Fibroblast of pulmonary artery (primary cell): Measurements from ENCODE around the gene COA7.
"Not testable (repeated sequence)": the region's sequence is repeated elsewhere in the genome, so short reads cannot be mapped to it uniquely, and the experiment has no call there.

Source experiments
- DNase-seq: peaks from one replicate; pipeline ENCODE4 v3.0.0-alpha.2; 2010; ENCODE audit warnings: low read depth
- H3K4me3 ChIP-seq: replicated peaks from 2 replicates; pipeline ENCODE4 v1.5.1; 2011; ENCODE audit warnings: low read depth, mild to moderate bottlenecking, control low read depth, low read length, moderate library complexity
- TF ChIP-seq, protein P1 (sequence below): IDR thresholded peaks from 2 replicates; pipeline ENCODE4 v1.5.1; 2011; ENCODE audit warnings: mild to moderate bottlenecking, control low read depth, low read length, inconsistent platforms; ENCODE audit errors: missing control alignments

Gene COA7

DNA sequence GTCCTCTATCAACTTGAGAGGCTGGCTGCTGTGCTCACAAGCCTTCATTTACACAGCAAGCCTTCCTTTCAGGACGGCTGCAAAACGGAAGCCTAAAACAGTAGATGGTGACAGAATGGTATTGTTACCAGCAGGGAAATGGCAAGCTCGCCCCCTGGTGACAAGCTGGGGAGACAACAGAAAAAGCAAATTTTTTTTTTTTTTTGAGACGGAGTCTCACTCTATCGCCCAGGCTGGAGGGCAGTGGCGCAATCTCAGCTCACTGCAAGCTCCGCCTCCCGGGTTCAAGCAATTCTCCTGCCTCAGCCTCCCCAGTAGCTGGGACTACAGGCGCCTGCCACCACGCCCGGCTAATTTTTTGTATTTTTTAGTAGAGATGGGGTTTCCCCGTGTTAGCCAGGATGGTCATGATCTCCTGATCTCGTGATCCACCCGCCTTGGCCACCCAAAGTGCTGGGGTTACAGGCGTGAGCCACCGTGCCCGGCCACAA lies 11.8 kb downstream of the COA7 start:
- TF ChIP-seq, protein P1, sequence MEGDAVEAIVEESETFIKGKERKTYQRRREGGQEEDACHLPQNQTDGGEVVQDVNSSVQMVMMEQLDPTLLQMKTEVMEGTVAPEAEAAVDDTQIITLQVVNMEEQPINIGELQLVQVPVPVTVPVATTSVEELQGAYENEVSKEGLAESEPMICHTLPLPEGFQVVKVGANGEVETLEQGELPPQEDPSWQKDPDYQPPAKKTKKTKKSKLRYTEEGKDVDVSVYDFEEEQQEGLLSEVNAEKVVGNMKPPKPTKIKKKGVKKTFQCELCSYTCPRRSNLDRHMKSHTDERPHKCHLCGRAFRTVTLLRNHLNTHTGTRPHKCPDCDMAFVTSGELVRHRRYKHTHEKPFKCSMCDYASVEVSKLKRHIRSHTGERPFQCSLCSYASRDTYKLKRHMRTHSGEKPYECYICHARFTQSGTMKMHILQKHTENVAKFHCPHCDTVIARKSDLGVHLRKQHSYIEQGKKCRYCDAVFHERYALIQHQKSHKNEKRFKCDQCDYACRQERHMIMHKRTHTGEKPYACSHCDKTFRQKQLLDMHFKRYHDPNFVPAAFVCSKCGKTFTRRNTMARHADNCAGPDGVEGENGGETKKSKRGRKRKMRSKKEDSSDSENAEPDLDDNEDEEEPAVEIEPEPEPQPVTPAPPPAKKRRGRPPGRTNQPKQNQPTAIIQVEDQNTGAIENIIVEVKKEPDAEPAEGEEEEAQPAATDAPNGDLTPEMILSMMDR, result peak; percentile 69
- DNase-seq, result peak; percentile 84
- not testable (repeated sequence) for H3K4me3 ChIP-seq

DNA sequence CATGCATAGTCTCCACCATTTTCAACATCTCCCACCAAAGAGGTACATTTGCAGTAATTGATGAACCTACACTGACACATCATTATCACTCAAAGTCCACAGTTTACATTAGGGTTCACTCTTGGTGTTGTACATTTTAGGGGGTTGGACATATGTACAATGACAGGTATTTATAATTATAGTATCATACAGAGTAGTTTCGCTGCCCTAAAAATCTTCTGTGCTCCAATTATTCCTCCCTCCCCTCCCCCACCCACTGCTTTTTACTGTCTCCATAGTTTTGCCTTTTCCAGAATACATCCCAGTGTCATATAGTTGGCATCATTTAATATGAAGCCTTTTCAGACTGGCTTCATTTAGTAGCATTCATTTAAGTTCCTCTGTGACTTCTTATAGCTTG lies 13.6 kb downstream of the COA7 start:
- no peak for DNase-seq
- TF ChIP-seq, protein P1, result no peak

DNA sequence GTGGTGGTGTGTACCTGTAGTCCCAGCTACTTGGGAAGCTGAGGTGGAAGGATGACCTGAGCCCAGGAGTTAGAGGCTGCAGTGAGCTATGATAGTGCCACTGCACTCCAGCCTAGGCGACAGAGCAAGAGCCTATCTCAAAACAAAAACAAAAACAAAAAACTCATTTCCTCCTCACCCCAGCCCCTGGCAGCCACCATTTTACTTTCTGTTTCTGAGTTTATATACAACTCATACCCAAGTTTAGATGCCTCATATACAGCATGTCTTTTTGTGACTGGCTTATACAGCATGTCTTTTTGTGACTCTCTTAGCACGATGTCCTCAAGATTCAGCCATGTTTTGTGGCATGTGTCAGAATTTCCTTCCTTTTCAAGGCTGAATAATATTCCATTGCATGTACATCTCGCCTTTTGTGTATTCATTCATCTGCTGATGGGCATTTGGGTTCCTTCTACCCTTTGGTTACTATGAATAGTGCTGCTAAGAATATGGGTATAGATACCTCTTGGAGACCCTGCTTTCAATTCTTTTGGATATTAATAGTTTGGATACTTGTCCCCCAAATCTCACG lies 14.7 kb downstream of the COA7 start:
- H3K4me3 ChIP-seq, result no peak overlapping the region
- TF ChIP-seq, protein P1, result no peak
- no peak for DNase-seq

More for the DNA sequence above, 13.6 kb downstream of the COA7 start:
- H3K4me3 ChIP-seq, result no peak overlapping the region

DNA sequence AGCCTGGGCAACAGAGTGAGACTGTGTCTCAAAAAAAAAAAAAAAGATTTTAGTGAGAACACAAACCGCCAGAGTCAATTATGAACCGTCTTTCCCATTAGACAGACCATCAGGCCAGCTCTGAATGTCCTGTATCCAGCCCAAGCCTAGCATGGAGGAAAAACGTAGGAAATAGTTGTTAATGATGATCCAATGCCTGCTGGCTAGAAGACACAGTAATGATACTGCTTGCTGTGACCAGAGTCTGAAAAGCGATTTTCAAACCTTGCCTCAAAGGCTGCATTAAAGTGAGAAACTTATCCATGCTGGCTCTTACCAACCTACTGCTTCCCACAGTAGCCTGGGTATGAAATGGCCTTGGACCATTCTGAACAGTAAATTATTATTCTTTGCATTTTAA lies 17.0 kb downstream of the COA7 start:
- TF ChIP-seq, protein P1, result no peak
- H3K4me3 ChIP-seq, result no peak overlapping the region
- no peak for DNase-seq

DNA sequence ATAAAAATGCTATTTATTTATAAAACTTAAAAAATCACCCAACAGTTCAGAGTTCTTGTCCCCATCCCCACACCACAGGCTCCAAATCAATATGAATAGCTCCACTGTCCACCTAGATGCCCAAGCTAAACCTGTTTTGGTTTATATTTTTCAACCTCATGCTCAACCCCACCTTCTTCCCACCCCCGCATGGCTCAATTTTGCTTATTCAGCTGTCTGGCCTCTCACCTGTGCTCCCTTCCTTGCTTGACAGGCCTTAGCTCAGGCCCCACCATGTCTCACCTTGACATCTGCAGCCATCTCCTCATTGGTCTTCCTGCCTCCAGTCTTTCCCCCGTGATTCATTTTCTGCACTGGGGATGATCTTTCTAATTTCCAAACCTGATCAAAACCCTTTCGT lies 17.8 kb downstream of the COA7 start:
- no peak overlapping the region for H3K4me3 ChIP-seq
- DNase-seq, result no peak
- TF ChIP-seq, protein P1, result no peak

DNA sequence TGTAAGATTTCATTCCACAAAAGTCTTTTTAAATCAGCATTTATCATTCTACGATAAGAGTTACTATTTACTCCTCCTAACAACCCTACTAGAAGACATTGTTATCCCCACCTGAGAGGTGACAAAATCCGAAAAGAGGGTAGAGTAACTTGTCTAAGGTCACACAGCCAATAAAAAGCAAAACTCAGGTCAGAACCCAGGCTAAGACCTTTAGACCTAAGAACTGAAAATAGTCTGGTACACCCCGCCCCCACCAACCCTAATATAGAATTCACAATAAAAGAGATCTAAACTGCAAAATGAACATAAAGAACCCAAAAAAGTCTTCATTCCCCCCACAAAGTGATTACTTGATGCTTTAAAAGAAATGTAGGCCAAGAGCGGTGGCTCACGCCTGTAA lies 18.6 kb downstream of the COA7 start:
- TF ChIP-seq, protein P1, result no peak
- H3K4me3 ChIP-seq, result no peak overlapping the region
- DNase-seq, result no peak

DNA sequence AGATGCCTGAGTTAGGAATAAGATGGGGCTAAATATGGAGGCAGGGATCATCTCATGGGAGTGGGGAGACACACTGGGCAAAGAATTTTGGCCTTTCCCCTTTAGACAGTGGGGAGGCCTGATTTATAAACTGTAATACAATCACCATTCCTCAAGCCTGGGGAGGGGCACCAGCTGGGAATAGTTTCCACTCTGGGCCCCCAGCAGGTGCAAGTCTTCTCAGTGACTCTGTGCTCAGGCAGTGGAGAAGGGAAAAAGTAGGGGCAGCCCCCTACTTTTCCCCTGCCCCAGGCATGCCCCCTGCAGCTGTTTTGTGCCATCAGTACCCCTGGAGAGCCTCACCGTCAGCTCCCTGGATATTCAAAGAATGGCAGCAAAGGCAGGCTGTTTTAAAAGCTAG lies 19.1 kb downstream of the COA7 start:
- no peak overlapping the region for H3K4me3 ChIP-seq
- no peak for DNase-seq
- TF ChIP-seq, protein P1, result no peak
